Mesendoderm (in vitro differentiated cells): ENCODE data around the gene SHLD2.
"Not testable (repeated sequence)": the region's sequence is repeated elsewhere in the genome, so short reads cannot be mapped to it uniquely, and the experiment has no call there.

Experiments used
- DNase-seq: peaks from one replicate; pipeline ENCODE4 v3.0.0; 2013
- H2AK5ac ChIP-seq: 2 replicates; pipeline ENCODE4 v1.6.1; 2013; ENCODE audit warnings: low read length, inconsistent platforms
- H2BK120ac ChIP-seq: 2 replicates; pipeline ENCODE4 v1.6.1; 2013; ENCODE audit warnings: low read depth, mild to moderate bottlenecking, low read length, moderate library complexity, mixed read lengths
- H2BK15ac ChIP-seq: replicated peaks from 2 replicates; pipeline ENCODE4 v1.6.1; 2013; ENCODE audit warnings: low read depth, mild to moderate bottlenecking, moderate library complexity
- H2BK5ac ChIP-seq: 2 replicates; pipeline ENCODE4 v1.6.1; 2013; ENCODE audit warnings: low read length, inconsistent platforms
- H3K18ac ChIP-seq: 2 replicates; pipeline ENCODE4 v1.6.1; 2013; ENCODE audit warnings: mild to moderate bottlenecking, low read length, mixed read lengths
- H3K23ac ChIP-seq: one replicate; pipeline ENCODE4 v1.6.1; 2013; ENCODE audit warnings: low read length
- H3K27ac ChIP-seq: 2 replicates; pipeline ENCODE4 v1.5.1; 2013; ENCODE audit warnings: low read depth, mild to moderate bottlenecking, inconsistent platforms, low read length, moderate library complexity
- H3K27me3 ChIP-seq: 2 replicates; pipeline ENCODE4 v1.6.1; 2013; ENCODE audit warnings: low read length, control low read depth, mild to moderate bottlenecking, inconsistent platforms; ENCODE audit not compliant: insufficient read depth, poor library complexity
- H3K36me3 ChIP-seq: 2 replicates; pipeline ENCODE4 v1.6.1; 2013; ENCODE audit warnings: low read length, inconsistent platforms; ENCODE audit not compliant: control insufficient read depth, insufficient read depth
- H3K4ac ChIP-seq: one replicate; pipeline ENCODE4 v1.6.1; 2013; ENCODE audit warnings: low read depth, mild to moderate bottlenecking, low read length, moderate library complexity
- H3K4me1 ChIP-seq: 2 replicates; pipeline ENCODE4 v1.6.1; 2013; ENCODE audit warnings: low read depth, low read length, inconsistent platforms; ENCODE audit not compliant: control insufficient read depth
- H3K4me2 ChIP-seq: 2 replicates; pipeline ENCODE4 v1.6.1; 2013; ENCODE audit warnings: low read length
- H3K4me3 ChIP-seq: 2 replicates; pipeline ENCODE4 v1.5.1; 2013; ENCODE audit warnings: mild to moderate bottlenecking, low read length
- H3K56ac ChIP-seq: one replicate; pipeline ENCODE4 v1.6.1; 2013; ENCODE audit warnings: low read length
- H3K79me1 ChIP-seq: 2 replicates; pipeline ENCODE4 v1.6.1; 2013; ENCODE audit warnings: low read length, inconsistent platforms
- H3K79me2 ChIP-seq: 2 replicates; pipeline ENCODE4 v1.6.1; 2013; ENCODE audit warnings: mild to moderate bottlenecking, low read length; ENCODE audit not compliant: control insufficient read depth, insufficient read depth
- H3K9ac ChIP-seq: 2 replicates; pipeline ENCODE4 v1.6.1; 2013; ENCODE audit warnings: low read length, inconsistent platforms
- H4K5ac ChIP-seq: one replicate; pipeline ENCODE4 v1.6.1; 2013; ENCODE audit warnings: low read length
- H4K8ac ChIP-seq: one replicate; pipeline ENCODE4 v1.6.1; 2013; ENCODE audit warnings: low read depth, mild to moderate bottlenecking, control low read depth, low read length, moderate library complexity
- WGBS: extraction: QIAGEN DNeasy Blood & Tissue Kit; methylation state at CpG from one replicate; pipeline ENCODE4 v1.1.7; 2013; ENCODE audit warnings: low lambda C conversion rate, missing lambda C conversion rate; ENCODE audit not compliant: insufficient coverage; ENCODE audit errors: extremely low coverage; 5-methylcytosine and 5-hydroxymethylcytosine counted together

Gene SHLD2

DNA sequence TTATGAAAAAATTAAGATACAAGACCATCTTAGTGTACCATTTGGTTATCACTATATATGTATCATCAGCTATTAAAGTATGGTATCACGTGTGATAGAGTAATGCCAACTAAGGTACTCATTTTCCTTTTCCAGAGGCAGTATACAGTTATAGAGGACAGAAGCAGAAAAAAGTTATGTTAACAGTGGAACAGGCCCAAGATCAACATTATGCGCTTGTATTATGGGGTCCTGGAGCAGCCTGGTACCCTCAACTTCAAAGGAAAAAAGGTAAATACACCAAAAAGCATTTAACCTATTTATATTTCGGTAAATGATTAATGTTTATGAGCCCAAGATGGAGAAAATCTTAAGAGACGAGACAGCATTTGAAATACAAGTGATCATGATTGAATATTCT is 75.7 kb downstream of the SHLD2 start:
- not testable (repeated sequence) for H2AK5ac ChIP-seq, DNase-seq, H3K9ac ChIP-seq, H3K4me1 ChIP-seq, H3K18ac ChIP-seq, H3K4me2 ChIP-seq, H3K79me2 ChIP-seq, H2BK5ac ChIP-seq, H3K4ac ChIP-seq, H3K56ac ChIP-seq, H3K36me3 ChIP-seq, H4K8ac ChIP-seq, H3K27ac ChIP-seq, H3K23ac ChIP-seq, H3K4me3 ChIP-seq, H2BK15ac ChIP-seq, H3K79me1 ChIP-seq, H2BK120ac ChIP-seq, H4K5ac ChIP-seq, H3K27me3 ChIP-seq
- no CpG with 5 or more reads among the region's 4 CpGs for WGBS

DNA sequence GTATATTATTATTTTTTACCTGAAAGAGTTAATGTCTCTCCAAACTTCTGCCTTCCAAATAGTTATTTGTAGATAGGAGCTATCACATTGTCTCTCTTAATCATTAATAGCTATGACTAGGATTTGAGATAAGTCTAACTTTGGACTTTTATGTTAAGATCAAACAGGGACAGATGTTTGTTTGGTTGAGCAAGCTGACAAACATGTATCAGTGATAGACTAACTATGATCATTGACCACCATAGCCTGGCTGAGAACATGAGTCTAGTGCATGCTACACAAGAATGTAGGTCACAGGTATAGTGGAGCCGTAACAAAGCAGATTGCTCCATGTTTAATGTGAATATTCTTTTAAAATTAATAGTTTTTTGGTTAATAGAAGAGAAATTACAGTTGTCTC is 76.7 kb downstream of the SHLD2 start:
- not testable (repeated sequence) for H2AK5ac ChIP-seq, H3K18ac ChIP-seq, H3K56ac ChIP-seq, H3K79me1 ChIP-seq, H4K8ac ChIP-seq, H3K36me3 ChIP-seq, H4K5ac ChIP-seq, H3K9ac ChIP-seq, H2BK120ac ChIP-seq, DNase-seq, H3K4ac ChIP-seq, H3K4me1 ChIP-seq, H3K27ac ChIP-seq, H3K4me2 ChIP-seq, H3K4me3 ChIP-seq, H2BK5ac ChIP-seq, H2BK15ac ChIP-seq, H3K79me2 ChIP-seq, H3K23ac ChIP-seq, H3K27me3 ChIP-seq
- no CpG with 5 or more reads among the region's 1 CpG for WGBS

GRCh38 chr10:87172178-87172577 is 77.2 kb downstream of the SHLD2 start:
- not testable (repeated sequence) for H3K18ac ChIP-seq, H2BK15ac ChIP-seq, H3K9ac ChIP-seq, H3K36me3 ChIP-seq, H3K79me1 ChIP-seq, DNase-seq, H3K4me3 ChIP-seq, H3K4me1 ChIP-seq, H2BK5ac ChIP-seq, H3K4me2 ChIP-seq, H4K8ac ChIP-seq, H3K27me3 ChIP-seq, H3K23ac ChIP-seq, H3K56ac ChIP-seq, H4K5ac ChIP-seq, H3K27ac ChIP-seq, H2AK5ac ChIP-seq, H2BK120ac ChIP-seq, H3K79me2 ChIP-seq, H3K4ac ChIP-seq

GRCh38 chr10:87177587-87177986 is 82.6 kb downstream of the SHLD2 start:
- H3K79me1 ChIP-seq, DNase-seq, H3K27me3 ChIP-seq, H3K4me1 ChIP-seq, H3K4me2 ChIP-seq, H2BK5ac ChIP-seq, H3K23ac ChIP-seq, H3K27ac ChIP-seq, H3K4me3 ChIP-seq, H3K79me2 ChIP-seq, H3K36me3 ChIP-seq, H2BK15ac ChIP-seq, H2BK120ac ChIP-seq, H3K18ac ChIP-seq, H3K56ac ChIP-seq, H4K8ac ChIP-seq, H3K4ac ChIP-seq, H4K5ac ChIP-seq, H2AK5ac ChIP-seq, H3K9ac ChIP-seq: not testable (repeated sequence)
- no CpG with 5 or more reads among the region's 3 CpGs for whole genome bisulfite sequencing

GRCh38 chr10:87184421-87184820 is 89.4 kb downstream of the SHLD2 start:
- not testable (repeated sequence) for H4K5ac ChIP-seq, H3K4ac ChIP-seq, H3K27me3 ChIP-seq, H3K56ac ChIP-seq, H3K9ac ChIP-seq, H3K23ac ChIP-seq, H3K4me3 ChIP-seq, H3K18ac ChIP-seq, H3K79me2 ChIP-seq, H3K36me3 ChIP-seq, H4K8ac ChIP-seq, H2BK5ac ChIP-seq, H3K79me1 ChIP-seq, DNase-seq, H3K27ac ChIP-seq, H2AK5ac ChIP-seq, H2BK120ac ChIP-seq, H3K4me2 ChIP-seq, H2BK15ac ChIP-seq, H3K4me1 ChIP-seq
- no CpG with 5 or more reads among the region's 6 CpGs for WGBS

DNA sequence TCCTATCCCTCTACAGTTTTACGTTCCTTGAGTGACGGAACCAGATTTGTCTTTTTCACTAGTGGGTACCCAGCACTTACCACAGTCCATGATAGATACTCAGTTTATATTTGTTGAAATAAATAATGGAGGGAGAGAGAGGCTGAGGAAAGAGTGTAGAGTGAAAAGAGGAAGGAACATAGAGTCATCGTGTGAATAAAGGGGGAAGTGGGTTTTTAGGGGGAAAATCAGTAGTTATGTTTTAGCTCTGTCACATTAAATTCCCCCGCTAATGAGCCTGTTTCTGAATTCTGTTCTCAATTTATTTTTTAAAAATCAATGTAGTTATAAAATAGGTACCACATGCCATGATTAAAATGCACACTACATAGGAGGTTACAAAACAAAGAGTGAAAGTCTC is 91.0 kb downstream of the SHLD2 start:
- WGBS = no CpG with 5 or more reads among the region's 4 CpGs
- H3K79me1 ChIP-seq, H2BK120ac ChIP-seq, H3K27me3 ChIP-seq, DNase-seq, H3K18ac ChIP-seq, H3K4me1 ChIP-seq, H3K9ac ChIP-seq, H3K4me3 ChIP-seq, H3K56ac ChIP-seq, H2BK5ac ChIP-seq, H3K27ac ChIP-seq, H3K4me2 ChIP-seq, H3K79me2 ChIP-seq, H2AK5ac ChIP-seq, H4K8ac ChIP-seq, H2BK15ac ChIP-seq, H3K23ac ChIP-seq, H4K5ac ChIP-seq, H3K4ac ChIP-seq, H3K36me3 ChIP-seq: not testable (repeated sequence)
